ENCODE data around the gene ADAP2.

The ADAP2 gene

DNA sequence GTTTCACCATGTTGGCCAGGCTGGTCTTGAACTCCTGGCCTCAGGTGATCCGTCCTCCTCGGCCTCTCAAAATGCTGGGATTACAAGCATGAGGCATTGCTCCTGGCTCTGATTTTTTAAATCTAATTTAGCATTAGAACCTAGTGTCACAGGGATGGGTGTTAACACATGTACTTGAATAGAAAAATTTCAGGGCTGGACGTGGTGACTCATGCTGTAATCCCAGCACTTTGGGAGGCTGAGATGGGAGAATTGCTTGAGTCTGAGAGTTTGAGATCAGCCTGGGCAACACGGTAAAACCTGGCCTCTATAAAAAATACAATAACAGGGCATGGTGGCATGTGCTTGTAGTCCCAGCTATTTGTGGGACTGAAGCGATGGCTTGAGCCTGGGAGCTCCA lies 43.1 kb downstream of the ADAP2 start:
- TF ChIP-seq FOXP2 (optimal IDR thresholded peaks at IDR 0.05; ENCODE audit: borderline replicate concordance, extremely low read depth, extremely low read length, insufficient read depth) = no peak
- no peak for TF ChIP-seq POLR2AphosphoS5 (IDR thresholded peaks at IDR 0.05; ENCODE audit: low read depth, low read length)
- TF ChIP-seq TAF1 (IDR thresholded peaks at IDR 0.05; ENCODE audit: borderline replicate concordance, insufficient read depth, low read length) = no peak
- TF ChIP-seq SIN3A (IDR thresholded peaks at IDR 0.05; ENCODE audit: borderline replicate concordance, insufficient read depth, low read length) = no peak
- TF ChIP-seq, protein P1, sequence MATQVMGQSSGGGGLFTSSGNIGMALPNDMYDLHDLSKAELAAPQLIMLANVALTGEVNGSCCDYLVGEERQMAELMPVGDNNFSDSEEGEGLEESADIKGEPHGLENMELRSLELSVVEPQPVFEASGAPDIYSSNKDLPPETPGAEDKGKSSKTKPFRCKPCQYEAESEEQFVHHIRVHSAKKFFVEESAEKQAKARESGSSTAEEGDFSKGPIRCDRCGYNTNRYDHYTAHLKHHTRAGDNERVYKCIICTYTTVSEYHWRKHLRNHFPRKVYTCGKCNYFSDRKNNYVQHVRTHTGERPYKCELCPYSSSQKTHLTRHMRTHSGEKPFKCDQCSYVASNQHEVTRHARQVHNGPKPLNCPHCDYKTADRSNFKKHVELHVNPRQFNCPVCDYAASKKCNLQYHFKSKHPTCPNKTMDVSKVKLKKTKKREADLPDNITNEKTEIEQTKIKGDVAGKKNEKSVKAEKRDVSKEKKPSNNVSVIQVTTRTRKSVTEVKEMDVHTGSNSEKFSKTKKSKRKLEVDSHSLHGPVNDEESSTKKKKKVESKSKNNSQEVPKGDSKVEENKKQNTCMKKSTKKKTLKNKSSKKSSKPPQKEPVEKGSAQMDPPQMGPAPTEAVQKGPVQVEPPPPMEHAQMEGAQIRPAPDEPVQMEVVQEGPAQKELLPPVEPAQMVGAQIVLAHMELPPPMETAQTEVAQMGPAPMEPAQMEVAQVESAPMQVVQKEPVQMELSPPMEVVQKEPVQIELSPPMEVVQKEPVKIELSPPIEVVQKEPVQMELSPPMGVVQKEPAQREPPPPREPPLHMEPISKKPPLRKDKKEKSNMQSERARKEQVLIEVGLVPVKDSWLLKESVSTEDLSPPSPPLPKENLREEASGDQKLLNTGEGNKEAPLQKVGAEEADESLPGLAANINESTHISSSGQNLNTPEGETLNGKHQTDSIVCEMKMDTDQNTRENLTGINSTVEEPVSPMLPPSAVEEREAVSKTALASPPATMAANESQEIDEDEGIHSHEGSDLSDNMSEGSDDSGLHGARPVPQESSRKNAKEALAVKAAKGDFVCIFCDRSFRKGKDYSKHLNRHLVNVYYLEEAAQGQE (IDR thresholded peaks at IDR 0.05; ENCODE audit: insufficient read depth in 1 of 2, low read depth in 2 of 2, low read length in 2 of 2) = no peak

DNA sequence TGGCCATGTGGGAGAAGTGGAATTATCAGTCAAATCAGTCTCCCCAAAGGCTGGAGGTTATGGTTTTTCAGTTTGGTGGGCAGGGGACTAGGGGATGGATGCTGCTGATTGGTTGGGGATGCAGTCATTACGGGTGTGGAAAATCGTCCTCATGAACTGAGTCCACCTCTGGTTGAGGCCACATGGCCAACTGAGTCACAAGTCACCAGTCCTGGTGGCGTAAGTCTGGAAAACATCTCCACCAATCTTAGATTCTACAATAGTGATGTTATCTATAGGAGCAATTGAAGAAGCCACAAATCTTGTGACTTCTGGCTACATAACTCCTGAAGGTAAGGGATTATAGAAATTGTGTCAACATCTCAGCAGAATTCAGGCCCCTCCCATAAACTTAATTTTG lies 43.9 kb downstream of the ADAP2 start:
- TF ChIP-seq POLR2AphosphoS5 (IDR thresholded peaks at IDR 0.05; ENCODE audit: low read depth, low read length) (no peak), SIN3A (IDR thresholded peaks at IDR 0.05; ENCODE audit: borderline replicate concordance, insufficient read depth, low read length) (no peak), FOXP2 (optimal IDR thresholded peaks at IDR 0.05; ENCODE audit: borderline replicate concordance, extremely low read depth, extremely low read length, insufficient read depth) (no peak), TAF1 (IDR thresholded peaks at IDR 0.05; ENCODE audit: borderline replicate concordance, insufficient read depth, low read length) (no peak)
- TF ChIP-seq, protein P1 (IDR thresholded peaks at IDR 0.05; ENCODE audit: insufficient read depth in 1 of 2, low read depth in 2 of 2, low read length in 2 of 2) = no peak

DNA sequence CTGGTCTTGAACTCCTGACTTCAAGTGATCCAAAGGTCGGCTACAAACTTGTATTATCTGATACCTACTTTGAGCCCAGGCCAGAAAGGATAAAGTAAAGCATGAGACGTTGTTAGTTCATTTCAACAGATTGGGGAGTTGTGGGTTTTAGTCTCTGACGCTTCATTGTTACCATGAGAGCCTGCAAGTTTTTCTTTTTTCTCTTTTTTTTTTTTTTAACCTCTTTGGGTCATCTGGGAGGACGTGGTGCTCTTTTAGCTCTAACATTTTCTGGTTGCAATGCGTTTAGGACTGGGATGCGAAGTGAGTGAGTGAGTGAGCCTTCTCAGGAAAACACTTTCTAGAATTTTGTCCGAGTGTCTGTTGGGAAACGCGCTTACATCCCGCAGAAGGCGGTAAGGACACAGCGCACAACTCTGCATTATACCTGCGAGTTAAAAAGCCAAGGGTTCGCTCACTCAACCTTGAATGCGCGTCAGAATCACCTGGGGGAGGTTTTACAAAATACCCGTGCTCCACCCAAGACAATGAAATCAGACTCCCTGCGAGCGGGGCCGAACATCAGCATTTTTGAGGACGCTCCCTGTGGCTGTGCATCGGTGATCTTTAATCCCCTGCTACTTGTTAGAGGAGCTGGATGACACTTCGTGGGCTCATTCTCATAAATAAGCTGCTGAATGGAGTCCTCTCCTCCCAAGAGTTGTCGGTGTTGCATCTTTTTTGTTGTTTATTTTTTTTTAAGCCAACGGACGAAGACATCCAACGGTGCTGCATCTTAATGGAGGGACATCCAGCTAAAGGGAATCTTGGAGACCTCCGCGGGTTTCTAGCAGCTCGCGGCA lies 48.5 kb downstream of the ADAP2 start:
- TF ChIP-seq, protein P1 (IDR thresholded peaks at IDR 0.05; ENCODE audit: insufficient read depth in 1 of 2, low read depth in 2 of 2, low read length in 2 of 2) = no peak
- no peak for TF ChIP-seq SIN3A (IDR thresholded peaks at IDR 0.05; ENCODE audit: borderline replicate concordance, insufficient read depth, low read length)
- TF ChIP-seq TAF1 (IDR thresholded peaks at IDR 0.05; ENCODE audit: borderline replicate concordance, insufficient read depth, low read length) = no peak
- no peak for TF ChIP-seq FOXP2 (optimal IDR thresholded peaks at IDR 0.05; ENCODE audit: borderline replicate concordance, extremely low read depth, extremely low read length, insufficient read depth)
- no peak for TF ChIP-seq POLR2AphosphoS5 (IDR thresholded peaks at IDR 0.05; ENCODE audit: low read depth, low read length)

DNA sequence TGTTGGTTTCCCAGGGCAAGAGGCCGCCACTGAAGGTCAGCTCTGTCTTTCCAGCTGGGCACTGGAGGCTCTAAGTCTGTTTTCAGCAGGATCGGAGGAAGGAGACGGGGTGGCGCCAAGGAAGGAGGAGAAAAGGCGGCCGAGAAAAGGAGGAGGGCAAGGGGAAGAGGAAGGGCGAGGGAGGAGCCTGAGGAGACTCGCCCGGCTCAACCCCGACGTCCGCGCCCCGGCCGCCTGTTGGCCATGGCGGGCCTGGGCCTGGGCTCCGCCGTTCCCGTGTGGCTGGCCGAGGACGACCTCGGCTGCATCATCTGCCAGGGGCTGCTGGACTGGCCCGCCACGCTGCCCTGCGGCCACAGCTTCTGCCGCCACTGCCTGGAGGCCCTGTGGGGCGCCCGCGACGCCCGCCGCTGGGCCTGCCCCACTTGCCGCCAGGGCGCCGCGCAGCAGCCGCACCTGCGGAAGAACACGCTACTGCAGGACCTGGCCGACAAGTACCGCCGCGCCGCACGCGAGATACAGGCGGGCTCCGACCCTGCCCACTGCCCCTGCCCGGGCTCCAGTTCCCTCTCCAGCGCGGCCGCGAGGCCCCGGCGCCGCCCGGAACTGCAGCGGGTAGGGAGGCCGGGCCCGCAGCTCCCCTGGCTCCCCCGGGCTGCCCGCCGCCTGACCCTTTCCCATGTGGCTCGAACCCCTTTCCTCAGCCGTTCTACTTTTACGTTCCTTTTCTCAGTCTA lies 49.3 kb downstream of the ADAP2 start, which contains the start of gene RNF135:
Gene RNF135, plus strand, starts transcription at position 209 of the 737 bp plus-strand sequence. Its CDS starts 35 bp downstream, at position 244.
- TF ChIP-seq TAF1 (IDR thresholded peaks at IDR 0.05; ENCODE audit: borderline replicate concordance, insufficient read depth, low read length) (peak; percentile 94), FOXP2 (optimal IDR thresholded peaks at IDR 0.05; ENCODE audit: borderline replicate concordance, extremely low read depth, extremely low read length, insufficient read depth) (no peak), SIN3A (IDR thresholded peaks at IDR 0.05; ENCODE audit: borderline replicate concordance, insufficient read depth, low read length) (0 out of 2 replicates have a peak, but pooled peaks have one; percentile 19), POLR2AphosphoS5 (IDR thresholded peaks at IDR 0.05; ENCODE audit: low read depth, low read length) (peak; percentile 97)
- TF ChIP-seq, protein P1 (IDR thresholded peaks at IDR 0.05; ENCODE audit: insufficient read depth in 1 of 2, low read depth in 2 of 2, low read length in 2 of 2) = peak; percentile 14 to 60; a peak in 1 of 4 replicates
